A549 treated with Mapracorat at 1 μM for 4 hours (cell line): ENCODE results near the gene BMI1. TPM values are rescaled to one million over a fixed set of nuclear protein-coding genes. Genes with fewer than 3 reads are reported as not detected.

ENCODE experiments used
- total RNA-seq: library from RNA; stranded (reverse); fragments of 200-300 nt; extraction: Qiagen RNA extraction; gene quantifications from 5 replicates; pipeline ENCODE4 v1.2.3, GENCODE V29; 2022

Gene BMI1
- 31.0 to 38.5 TPM (median 37.0 TPM) in 5 replicates for total RNA-seq

GRCh38 chr10:22320591-22321155, at the start of gene BMI1:
BMI1 (plus strand) TSS chr10:22321099; CDS start chr10:22326450, 5,351 bp downstream.

GRCh38 chr10:22316286-22317075, 4.4 kb upstream of the BMI1 start, which contains the start of gene COMMD3:
COMMD3 (plus strand) TSS chr10:22316388; CDS start chr10:22316418, 30 bp downstream.

DNA sequence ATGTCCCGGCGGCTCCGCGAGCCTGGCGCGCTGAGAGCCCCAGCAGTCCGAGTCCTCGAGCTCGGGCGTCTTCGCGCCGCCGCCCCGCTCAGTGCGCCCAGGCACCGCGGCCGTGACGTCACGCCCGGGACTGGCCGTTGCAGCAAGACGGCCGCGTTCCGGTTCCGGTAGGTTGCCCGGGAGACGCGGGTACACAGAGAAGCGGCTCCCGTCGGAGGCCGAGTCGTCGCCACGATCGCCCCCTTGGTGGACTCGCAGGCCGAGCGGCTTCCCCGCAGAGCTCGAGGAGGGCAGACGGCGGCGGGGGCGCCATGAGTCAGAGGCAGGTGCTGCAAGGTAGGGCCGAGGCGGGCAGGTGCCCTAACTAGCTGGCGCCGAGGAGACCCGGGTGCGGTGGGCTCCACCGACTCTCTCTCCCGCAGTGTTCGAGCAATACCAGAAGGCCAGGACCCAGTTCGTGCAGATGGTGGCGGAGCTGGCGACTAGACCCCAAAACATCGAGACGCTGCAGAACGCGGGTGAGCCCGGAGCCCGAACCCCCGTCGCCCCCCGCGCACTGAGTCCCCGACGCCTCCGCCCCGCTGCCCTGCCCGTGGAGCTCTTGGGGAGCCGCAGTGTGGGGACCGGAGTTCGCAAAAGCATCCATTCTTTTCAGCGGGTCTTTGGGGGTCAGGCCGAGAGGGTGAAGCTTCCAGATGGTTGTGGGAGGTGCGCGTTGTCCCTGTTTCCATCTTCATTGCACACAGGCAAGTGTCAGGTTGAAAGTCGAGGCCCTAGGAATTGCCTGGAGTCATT, 24.6 kb downstream of the BMI1 start, which contains the start of gene SPAG6:
Gene SPAG6, plus strand, starts transcription at position 196 of the 795 bp plus-strand sequence. Its CDS starts 116 bp downstream, at position 312.

Other genes with a start within 250 kb of the BMI1 start
- 0.14 to 0.23 TPM (median 0.16 TPM) in 4 of 5 replicates, not detected in the other for gene EBLN1, start 103.1 kb upstream of the BMI1 start, total RNA-seq
- gene COMMD3, start 4.7 kb upstream of the BMI1 start, total RNA-seq = 45.5 to 56.0 TPM (median 52.9 TPM) in 5 replicates
- not detected in 5 replicates for gene SPAG6, start 24.4 kb downstream of the BMI1 start, total RNA-seq